Astrocyte of the spinal cord (primary cell): ENCODE measurements around the gene FAM3A.

Experiments used
- DNase-seq: peaks from one replicate; pipeline ENCODE4 v3.0.0; 2011; ENCODE audit warnings: low read depth, low spot score
- H3K4me3 ChIP-seq: 2 replicates; pipeline ENCODE4 v1.5.1; 2011; ENCODE audit warnings: low read depth, mild to moderate bottlenecking, low read length, moderate library complexity
- in situ Hi-C: cut with HindIII; loops from 2 replicates; pipeline ENCODE4 v1.10.0; 2017; ENCODE audit warnings: low sequenced_read_pairs
- TF ChIP-seq, protein P1 (sequence below): IDR thresholded peaks from 2 replicates; pipeline ENCODE4 v1.5.1; 2012; ENCODE audit warnings: low read depth, mild to moderate bottlenecking, low read length, inconsistent platforms

Gene FAM3A

DNA sequence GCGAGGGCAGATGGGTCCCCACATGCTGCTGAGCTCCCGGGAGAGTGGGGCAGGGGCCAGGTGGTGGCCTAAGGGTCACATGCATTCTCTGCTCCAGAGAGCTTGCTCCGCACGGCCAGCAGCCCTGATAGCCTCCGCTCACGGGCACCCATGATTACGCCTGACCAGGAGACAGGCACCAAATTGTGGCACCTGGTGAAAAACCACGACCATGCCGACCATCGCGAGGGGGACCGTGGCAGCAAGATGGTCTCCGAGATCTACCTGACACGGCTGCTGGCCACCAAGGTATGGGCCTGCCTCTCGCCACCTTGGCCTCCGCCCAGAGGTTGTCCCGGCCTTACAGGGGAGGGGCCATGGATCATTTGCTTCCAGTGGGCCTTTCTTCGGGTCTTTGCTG is 46.2 kb downstream of the FAM3A start:
- H3K4me3 ChIP-seq = no peak overlapping the region
- in situ Hi-C loops = no loop called here
- TF ChIP-seq, protein P1, sequence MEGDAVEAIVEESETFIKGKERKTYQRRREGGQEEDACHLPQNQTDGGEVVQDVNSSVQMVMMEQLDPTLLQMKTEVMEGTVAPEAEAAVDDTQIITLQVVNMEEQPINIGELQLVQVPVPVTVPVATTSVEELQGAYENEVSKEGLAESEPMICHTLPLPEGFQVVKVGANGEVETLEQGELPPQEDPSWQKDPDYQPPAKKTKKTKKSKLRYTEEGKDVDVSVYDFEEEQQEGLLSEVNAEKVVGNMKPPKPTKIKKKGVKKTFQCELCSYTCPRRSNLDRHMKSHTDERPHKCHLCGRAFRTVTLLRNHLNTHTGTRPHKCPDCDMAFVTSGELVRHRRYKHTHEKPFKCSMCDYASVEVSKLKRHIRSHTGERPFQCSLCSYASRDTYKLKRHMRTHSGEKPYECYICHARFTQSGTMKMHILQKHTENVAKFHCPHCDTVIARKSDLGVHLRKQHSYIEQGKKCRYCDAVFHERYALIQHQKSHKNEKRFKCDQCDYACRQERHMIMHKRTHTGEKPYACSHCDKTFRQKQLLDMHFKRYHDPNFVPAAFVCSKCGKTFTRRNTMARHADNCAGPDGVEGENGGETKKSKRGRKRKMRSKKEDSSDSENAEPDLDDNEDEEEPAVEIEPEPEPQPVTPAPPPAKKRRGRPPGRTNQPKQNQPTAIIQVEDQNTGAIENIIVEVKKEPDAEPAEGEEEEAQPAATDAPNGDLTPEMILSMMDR = no peak
- DNase-seq = no peak

DNA sequence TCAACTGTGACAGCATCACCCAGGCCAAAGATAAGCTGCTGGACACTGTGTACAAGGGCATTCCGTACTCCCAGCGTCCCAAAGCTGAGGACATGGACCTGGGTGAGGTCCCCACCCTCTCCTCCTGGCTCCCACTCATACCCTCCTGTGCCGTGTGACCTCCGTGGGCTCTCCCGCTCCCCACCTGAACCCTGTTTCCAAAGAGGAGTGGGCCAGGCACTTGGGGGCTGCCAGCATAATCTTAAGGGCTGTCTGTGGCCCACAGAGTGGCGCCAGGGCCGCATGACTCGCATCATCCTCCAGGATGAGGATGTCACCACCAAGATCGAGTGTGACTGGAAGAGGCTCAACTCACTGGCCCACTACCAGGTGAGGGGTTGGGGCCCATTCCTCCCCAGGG is 46.9 kb downstream of the FAM3A start:
- TF ChIP-seq, protein P1 = no peak
- H3K4me3 ChIP-seq = no peak overlapping the region
- no peak for DNase-seq
- in situ Hi-C loops = no loop called here

DNA sequence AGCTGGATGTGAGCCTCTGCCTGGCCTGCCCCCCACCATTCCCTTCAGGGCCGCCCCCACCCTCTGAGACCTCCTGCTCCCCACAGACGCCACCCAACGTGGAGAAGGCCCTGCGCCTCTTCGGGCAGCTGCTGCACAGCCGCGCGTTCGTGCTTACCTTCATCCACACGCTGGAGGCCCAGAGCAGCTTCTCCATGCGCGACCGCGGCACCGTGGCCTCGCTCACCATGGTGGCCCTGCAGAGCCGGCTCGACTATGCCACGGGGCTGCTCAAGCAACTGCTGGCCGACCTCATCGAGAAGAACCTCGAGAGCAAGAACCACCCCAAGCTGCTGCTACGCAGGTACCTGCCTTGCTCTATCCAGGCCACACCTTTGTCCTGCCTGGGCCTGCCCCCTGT is 47.8 kb downstream of the FAM3A start:
- in situ Hi-C loops = no loop called here
- H3K4me3 ChIP-seq = no peak overlapping the region
- no peak for DNase-seq
- TF ChIP-seq, protein P1 = no peak

DNA sequence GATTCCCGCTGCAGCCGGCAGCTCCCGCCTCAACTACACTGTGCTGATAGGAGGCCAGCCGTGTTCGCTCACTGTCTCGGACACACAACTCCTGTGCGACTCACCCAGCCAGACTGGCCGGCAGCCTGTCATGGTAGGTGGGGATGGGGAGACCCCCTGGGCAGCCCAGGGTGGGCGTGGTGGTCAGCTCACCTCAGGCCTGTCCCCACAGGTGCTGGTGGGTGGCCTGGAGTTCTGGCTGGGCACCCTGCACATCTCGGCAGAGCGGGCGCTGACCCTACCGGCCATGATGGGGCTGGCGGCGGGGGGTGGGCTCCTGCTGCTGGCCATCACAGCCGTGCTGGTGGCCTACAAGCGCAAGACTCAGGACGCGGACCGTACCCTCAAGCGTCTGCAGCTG is 48.5 kb downstream of the FAM3A start:
- TF ChIP-seq, protein P1 = no peak

DNA sequence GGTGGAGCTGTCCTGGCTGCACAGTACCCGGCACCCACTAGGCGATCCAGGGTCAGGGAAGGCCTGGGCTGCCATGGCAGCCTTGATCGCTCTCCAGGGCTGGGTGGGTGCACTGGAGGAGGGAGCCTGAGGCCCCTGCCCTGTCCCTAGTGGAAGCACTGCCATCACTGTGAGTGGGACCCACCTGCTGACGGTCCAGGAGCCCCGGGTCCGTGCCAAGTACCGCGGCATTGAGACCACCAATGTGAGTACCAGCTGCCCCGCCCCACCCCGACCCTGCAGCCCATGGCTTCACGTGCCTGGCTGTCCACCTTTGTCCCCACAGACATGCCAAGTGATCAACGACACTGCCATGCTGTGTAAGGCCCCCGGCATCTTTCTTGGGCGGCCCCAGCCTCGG is 49.1 kb downstream of the FAM3A start:
- DNase-seq = no peak
- TF ChIP-seq, protein P1 = no peak
- in situ Hi-C loops = no loop called here
- no peak overlapping the region for H3K4me3 ChIP-seq

More for the DNA sequence above, 48.5 kb downstream of the FAM3A start:
- in situ Hi-C loops = no loop called here
- no peak for DNase-seq
- no peak overlapping the region for H3K4me3 ChIP-seq

DNA sequence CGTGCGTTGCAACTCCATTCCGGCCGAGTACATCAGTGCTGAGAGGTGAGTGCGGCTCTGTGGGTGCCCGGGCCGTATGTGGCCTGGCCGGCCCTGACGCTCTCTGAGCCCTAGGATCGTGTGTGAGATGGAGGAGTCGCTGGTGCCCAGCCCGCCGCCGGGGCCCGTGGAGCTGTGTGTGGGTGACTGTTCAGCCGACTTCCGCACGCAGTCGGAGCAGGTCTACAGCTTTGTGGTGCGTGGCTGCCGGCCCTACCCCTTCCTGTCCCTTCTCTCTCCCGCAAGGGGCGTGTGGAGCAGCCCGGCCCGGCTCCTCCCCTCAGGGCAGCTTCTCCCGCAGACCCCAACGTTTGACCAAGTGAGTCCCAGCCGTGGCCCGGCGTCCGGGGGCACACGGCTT is 50.0 kb downstream of the FAM3A start:
- no peak for DNase-seq
- H3K4me3 ChIP-seq = no peak overlapping the region
- TF ChIP-seq, protein P1 = no peak
- in situ Hi-C loops = no loop called here

DNA sequence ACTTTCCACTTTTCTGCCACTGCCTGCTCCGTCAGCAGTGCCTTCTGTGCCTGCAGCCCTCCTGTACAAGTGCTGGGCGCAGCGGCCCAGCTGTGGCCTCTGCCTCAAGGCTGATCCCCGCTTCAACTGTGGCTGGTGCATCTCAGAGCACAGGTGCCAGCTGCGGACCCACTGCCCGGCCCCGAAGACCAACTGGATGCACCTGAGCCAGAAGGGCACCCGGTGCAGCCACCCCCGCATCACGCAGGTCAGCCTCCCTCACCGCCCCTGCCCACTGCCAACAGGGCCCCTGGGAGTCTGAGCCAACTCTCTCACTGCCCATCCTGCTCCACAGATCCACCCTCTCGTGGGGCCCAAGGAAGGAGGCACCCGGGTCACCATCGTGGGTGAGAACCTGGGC is 50.4 kb downstream of the FAM3A start:
- no peak for DNase-seq
- H3K4me3 ChIP-seq = no peak overlapping the region
- in situ Hi-C loops = no loop called here
- TF ChIP-seq, protein P1 = no peak
